ENCODE measurements around the gene NANOS3. TPM values are rescaled to one million over a fixed set of nuclear protein-coding genes. Genes with fewer than 3 reads are reported as not detected.
"Not testable (repeated sequence)": the region's sequence is repeated elsewhere in the genome, so short reads cannot be mapped to it uniquely, and the experiment has no call there.

Gene NANOS3
- total RNA-seq, 3 donors from 2014 or later = 1.5 TPM; not detected in 2

DNA sequence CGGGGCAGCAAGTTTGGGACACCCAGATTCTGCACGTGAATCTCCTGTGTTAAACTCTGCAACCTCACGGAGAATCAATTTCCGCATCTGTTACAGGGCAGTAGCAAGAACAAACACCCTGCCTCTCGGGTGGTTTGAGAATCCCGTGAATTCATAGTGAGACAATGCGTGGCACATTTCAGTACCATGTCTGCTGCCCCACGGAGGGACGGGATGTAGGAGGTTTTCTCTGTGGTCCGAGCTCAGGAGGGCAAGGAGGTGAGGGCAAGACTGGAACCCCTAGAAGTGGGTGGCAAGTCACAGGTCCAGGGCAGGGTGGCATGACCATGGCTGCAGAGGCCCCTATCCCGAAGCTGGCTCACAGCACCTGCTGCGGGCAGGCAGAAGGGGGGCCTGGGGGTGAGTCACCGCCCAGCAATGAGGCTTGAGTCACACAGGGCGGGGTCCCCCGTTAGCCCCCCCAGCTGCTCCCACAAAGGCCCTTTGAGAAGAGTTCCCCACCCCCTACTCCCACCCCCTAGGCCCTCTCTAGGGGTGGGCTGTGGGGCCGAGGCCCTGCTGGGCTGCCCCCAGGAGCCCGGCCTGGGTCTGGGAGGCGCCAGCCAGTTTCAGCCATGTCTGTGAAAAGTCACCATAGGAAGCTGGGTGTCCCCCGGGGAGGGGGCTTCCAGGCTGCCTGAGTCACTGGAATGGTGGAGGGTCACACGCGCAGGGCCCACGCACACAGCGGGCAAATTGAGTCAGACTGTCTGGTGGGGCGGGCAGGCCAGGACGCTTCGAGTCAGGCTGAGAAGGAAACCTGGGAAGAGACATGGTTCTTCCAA is 25.8 kb upstream of the NANOS3 start:
- peaks cover 42% of the 10 kb centered on the region for H3K4me1 ChIP-seq (ENCODE audit: low read depth)

GRCh38 chr19:13851734-13852114 is 25.2 kb upstream of the NANOS3 start:
- H3K36me3 ChIP-seq (ENCODE audit: low read depth); intact Hi-C loops (cut with DNase I, micrococcal nuclease); H3K9me3 ChIP-seq; ATAC-seq; DNase-seq; H3K4me3 ChIP-seq: not testable (repeated sequence)
- H3K4me1 ChIP-seq (ENCODE audit: low read depth) = peaks cover 36% of the 10 kb centered on the region

More for the DNA sequence above, 25.8 kb upstream of the NANOS3 start:
- H3K36me3 ChIP-seq (ENCODE audit: low read depth) = no peaks in the 10 kb centered on the region
- ATAC-seq (peak; percentile 51), DNase-seq (peak; percentile 74 to 90 (median 82))
- intact Hi-C loops (cut with DNase I, micrococcal nuclease) = no loop called here
- no peaks in the 10 kb centered on the region for H3K9me3 ChIP-seq
- peak overlapping the region; percentile 15 for H3K4me3 ChIP-seq
- no peak for TF ChIP-seq CTCF (IDR thresholded peaks at IDR 0.05)

DNA sequence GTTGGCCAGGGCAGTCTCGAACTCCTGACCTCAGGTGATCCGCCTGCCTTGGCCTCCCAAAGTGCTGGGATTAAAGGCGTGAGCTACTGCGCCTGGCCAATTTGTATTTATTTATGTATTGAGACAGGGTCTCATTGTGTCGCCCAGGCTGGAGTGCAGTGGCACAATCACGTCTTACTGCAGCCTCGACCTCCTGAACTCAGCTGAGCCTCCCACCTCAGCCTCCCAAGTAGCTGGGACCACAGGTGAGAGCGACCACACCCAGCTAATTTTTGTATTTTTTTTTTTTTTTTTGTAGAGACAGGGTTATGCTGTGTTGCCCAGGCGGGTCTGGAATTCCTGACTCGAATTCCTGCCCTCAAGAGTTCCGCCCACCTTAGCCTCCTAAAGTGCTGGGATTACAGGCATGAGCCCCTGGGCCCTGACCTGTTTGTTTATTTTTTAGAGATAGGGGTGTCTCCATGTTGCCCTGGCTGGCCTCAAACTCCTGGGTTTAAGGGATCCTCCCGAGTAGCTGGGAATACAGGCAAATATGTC is 24.7 kb upstream of the NANOS3 start:
- ATAC-seq; H3K4me3 ChIP-seq; DNase-seq; H3K9me3 ChIP-seq; intact Hi-C loops (cut with DNase I, micrococcal nuclease); H3K36me3 ChIP-seq (ENCODE audit: low read depth): not testable (repeated sequence)
- H3K4me1 ChIP-seq (ENCODE audit: low read depth) = peaks cover 31% of the 10 kb centered on the region

DNA sequence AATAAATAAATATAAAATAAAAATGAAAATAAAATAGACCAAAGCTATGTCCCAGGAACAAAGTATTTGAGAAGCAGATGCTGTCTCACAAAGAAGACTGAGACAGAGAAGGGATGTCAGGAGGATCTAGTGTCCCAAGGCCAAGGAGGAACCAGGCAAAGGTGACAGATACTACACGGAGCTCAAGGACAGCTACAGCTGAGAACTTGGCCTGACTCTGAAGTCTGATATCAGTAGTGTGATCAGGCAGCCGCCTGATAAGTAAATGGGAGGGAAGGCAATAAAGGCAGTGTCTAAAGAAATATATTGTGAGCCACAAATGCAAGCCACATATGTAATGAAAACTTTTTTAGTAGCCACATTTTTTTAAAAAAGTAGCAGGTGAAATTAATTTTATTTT is 20.4 kb upstream of the NANOS3 start:
- intact Hi-C loops (cut with DNase I, micrococcal nuclease) = no loop called here
- ATAC-seq = peak; percentile 62
- H3K36me3 ChIP-seq (ENCODE audit: low read depth) = no peaks in the 10 kb centered on the region
- peak in 1 of 3 donors; percentile 65 for DNase-seq
- peaks cover 12% of the 10 kb centered on the region for H3K4me1 ChIP-seq (ENCODE audit: low read depth)
- H3K4me3 ChIP-seq = no peak overlapping the region
- no peaks in the 10 kb centered on the region for H3K9me3 ChIP-seq
- TF ChIP-seq CTCF (IDR thresholded peaks at IDR 0.05) = no peak

DNA sequence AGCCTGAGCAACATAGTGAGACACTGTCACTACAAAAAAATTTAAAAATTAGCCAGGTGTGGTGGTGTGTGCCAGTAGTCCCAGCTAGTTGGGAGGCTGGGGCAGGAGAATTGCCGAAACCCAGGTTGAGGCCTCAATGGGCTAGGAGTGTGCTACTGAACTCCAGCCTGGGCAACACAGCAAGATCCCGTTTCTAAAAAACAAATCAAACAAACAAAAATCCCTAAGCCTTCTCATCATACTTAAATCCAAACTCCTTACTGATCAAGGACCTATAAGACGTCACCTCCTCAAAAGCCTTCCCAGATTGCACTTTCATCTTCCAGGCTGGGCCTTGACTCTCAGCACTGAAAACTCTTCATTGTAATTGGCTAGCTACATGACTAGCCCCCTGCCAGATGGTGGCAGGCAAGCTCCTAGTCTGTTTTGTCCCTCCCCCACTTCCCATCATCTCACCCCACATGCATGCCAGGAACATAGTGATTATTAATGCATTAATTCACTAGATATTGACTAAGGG is 17.5 kb upstream of the NANOS3 start:
- TF ChIP-seq CTCF (IDR thresholded peaks at IDR 0.05) = no peak
- ATAC-seq (no peak), DNase-seq (no peak)
- Histone ChIP-seq H3K9me3 (no peaks in the 10 kb centered on the region), H3K36me3 (ENCODE audit: low read depth) (no peaks in the 10 kb centered on the region), H3K4me3 (no peak overlapping the region), H3K4me1 (ENCODE audit: low read depth) (peaks cover 14% of the 10 kb centered on the region)
- intact Hi-C loops (cut with DNase I, micrococcal nuclease) = no loop called here

- no peak overlapping the region for H3K4me3 ChIP-seq
- H3K4me1 ChIP-seq (ENCODE audit: low read depth) = peaks cover 7% of the 10 kb centered on the region
- H3K9me3 ChIP-seq = no peaks in the 10 kb centered on the region
- ATAC-seq (no peak), DNase-seq (no peak)
- no peaks in the 10 kb centered on the region for H3K36me3 ChIP-seq (ENCODE audit: low read depth)
- intact Hi-C loops (cut with DNase I, micrococcal nuclease) = loop anchor here (5.0 kb wide), 2 partner anchors 74 to 79 kb away; no protein-coding TSS in a partner anchor
- no peak for TF ChIP-seq CTCF (IDR thresholded peaks at IDR 0.05)
Observed at GRCh38 chr19:13860679-13861391, 16.1 kb upstream of the NANOS3 start.

Data from mucosa of descending colon (tissue), 3 donors.